NCI-H345 (cell line): ENCODE results near the gene SLC43A2.

Experiments used
- DNase-seq: peaks from one replicate; lab custom pipeline; 2025; lab: John Stamatoyannopoulos, UW

Gene SLC43A2

DNA sequence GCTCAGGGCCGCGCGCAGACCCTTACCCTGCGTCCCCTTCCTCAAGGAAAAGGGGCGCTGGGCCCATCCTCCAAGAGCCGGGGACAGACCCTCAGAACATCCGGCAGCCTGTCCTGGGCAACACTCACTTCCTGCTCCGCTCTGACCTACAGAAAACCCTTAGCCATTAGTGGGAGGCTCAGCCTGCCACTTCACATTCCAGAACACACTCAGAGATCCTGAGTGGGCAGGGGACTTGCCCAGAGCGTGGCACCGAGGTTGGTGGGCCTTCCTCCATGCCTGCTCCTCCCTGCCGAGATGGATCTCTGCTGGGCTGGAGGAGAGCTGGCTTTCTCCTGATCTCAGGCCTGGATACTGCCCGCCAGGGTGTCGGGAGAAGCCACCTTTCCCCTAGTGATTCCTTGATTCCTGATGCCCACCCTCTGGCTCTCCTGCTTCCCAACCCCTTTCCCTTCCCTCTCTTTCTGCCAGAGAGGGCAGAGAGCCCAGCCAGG is 15.4 kb upstream of the SLC43A2 start:
- no peak for DNase-seq

DNA sequence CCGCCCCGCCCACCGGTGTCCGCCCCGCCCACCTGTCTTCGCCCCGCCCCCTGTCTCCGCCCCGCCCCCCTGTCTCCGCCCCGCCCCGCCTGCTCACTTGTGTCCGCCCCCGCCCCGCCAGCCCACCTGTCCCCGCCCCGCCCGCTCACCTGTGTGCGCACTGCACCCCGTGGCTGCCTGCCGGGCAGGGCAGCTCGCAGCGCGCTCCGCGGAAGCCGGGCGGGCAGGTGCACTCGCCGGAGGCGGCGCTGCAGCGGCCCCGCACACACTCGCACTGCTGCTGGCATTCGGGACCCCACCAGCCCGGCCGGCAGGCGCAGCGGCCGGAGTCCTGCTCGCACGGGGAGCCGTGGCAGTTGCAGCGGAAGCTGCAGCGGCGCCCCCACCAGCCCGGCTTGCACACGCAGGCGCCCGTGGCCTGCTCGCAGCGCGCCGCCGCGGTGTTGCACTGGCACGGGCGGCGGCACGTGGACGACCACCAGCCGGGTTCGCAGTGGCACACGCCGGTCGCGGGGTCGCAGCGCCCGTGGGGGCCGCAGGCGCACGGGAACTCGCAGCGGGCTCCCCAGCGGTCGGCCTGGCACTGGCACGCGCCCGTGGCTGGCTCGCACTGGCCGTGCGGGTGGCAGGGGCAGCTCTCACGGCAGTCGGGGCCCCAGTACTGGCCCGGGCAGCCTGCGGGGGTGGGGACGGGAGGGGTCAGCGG is 14.8 kb upstream of the SLC43A2 start:
- DNase-seq, result peak; percentile 64

DNA sequence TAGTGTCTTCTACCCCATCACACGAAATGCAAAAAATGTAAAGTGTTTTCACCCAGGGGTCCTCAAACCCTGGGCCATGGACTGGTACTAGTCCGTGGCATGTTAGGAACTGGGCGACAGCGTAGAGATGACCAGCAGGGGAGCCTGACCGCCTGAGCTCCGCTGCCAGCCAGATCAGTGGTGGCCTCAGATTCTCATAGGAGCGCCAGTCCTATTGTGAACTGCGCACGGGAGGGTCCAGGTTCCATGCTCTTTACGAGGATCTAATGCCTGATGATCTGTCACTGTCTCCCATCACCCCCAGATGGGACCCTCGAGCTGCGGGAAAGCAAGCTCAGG is 12.4 kb upstream of the SLC43A2 start:
- DNase-seq, result no peak

DNA sequence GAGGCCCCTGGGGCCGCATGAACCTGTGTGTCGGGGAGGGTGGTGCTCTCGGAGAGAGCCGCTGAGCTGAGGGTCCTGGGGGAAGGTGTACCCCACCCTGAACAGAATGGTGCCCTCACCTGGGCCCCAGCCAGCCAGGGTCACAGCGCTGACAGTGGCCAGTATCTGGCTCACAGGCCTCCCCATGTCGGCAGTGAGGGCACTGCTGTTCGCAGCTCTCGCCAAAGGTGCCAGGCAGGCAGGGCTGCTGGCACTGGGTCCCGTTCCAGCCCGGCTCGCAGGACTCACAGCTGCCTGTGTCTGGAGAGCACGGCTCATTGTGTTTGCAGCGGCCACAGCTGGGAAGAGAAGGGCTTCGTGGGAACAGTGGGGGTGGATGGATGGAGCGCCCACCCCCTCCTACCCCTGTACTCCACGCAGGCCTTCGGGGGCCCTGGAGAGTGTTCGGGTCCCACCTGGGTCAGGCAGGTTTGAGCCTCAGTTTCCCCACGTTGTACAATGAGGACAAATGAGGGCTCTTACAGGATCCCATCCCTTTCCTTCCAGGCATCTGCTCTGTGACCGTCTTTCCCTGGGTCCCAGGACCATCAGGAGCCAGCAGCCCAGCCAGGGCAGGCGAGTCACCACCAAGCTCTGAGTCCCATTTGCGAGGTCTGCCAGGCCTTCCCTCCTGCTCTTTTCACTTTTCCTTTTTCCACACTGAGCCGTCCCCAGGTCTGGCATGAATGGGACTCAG is 11.9 kb upstream of the SLC43A2 start:
- no peak for DNase-seq

DNA sequence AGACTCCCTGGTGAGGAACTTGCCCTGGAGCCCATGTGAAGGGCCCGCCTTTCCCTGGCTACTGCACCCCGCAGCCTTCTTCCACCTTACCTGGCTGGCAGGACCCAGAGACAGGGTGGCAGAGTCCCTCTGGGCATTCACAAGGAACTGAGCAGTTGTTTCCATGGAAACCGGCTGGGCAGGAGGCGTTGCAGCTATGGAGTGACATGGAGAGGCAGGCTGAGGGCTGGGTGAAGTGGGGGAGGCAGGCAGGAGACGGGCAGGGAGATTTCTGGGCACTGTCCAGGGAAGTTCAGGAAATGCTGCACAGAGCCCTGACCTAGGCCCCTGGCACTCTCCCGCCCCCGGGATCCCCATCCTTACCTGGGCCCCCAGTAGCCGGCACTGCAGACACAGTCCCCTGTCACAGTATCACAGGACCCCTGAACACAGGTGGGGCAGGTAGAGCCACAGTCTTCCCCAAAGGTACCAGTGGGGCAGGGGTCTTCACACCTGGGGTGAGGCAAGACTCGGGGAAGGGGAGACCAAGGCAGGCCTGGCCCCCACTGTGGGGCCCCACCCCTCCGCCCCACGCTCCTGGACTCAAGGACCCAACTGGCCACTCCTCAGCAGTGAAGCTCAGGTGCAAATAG is 11.0 kb upstream of the SLC43A2 start:
- no peak for DNase-seq

DNA sequence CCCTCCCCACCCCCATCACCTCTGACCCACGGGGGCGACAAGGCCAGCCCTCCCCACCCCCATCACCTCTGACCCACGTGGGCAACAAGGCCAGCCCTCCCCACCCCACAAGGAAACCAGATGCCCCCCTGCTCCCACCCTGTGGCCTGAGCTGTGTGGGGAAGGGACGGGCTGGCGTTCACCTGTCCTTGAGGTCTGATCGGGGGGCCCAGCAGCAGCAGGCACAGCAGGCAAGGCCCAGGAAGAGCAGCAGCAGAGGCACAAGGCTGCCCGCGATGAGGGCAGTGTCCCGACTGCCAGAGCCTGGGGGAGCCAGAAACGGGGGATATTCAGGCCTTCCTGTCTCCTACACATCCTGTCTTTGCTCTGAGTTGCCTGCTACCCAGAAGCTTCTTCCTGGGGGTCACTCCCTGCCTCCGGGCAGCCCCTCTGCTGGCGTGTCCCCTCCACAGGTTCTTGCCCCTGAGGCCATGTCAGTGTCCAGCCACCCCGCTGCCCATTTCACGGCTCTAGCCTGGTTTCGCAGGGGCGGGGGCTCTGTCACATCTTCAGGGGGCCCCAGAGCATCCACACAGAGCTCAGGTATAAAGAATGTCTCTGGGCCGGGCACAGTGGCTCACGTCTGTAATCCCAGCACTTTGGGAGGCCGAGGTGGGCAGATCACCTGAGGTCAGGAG is 10.1 kb upstream of the SLC43A2 start:
- no peak for DNase-seq

DNA sequence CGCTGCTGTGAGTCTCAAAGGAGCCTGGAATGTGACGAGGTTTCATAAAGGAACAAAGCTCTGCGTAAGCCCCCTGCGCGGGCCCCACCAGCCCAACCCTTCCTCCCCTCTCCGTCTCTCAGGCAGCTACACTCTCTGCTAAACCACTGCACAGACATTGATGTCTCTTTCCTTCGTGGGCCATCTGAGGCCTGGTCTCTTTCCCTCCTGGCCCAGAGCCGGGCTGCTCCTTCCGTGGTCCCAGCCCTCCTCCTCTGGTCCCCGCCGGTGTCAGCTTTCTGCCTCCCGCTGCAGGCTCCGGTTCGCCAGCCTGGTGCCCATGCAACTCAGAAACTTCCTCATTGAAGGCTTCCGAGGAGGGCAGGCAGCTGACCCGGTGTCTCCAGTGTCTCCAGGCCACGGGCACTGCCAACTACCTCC is 9.5 kb upstream of the SLC43A2 start:
- no peak for DNase-seq

DNA sequence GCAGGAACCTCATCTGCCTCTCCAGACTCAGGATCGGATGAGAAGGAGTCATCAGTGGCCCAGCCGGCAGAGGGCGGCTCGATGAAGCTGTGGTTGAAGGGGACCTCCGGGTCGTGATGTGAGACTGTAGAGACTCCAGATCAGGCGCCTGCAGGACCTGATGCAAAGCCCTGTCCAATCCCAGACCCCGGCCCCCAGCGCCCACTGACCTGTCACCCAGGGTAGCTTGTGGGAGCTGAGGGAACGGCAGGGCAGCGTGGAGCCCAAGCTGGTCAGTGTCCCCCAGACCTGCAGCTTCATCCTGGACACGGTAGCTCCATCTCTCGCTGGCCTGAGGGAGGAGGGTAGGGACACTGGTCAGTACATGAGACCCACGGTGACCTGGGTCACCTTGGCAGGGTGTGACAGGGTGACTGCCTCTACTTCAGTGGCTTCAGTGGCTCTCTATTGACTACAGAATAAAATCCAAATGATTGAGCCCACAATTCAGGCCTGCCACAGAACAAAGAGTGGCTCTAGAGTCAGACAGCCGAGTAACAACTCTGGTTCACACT is 8.2 kb upstream of the SLC43A2 start:
- no peak for DNase-seq

DNA sequence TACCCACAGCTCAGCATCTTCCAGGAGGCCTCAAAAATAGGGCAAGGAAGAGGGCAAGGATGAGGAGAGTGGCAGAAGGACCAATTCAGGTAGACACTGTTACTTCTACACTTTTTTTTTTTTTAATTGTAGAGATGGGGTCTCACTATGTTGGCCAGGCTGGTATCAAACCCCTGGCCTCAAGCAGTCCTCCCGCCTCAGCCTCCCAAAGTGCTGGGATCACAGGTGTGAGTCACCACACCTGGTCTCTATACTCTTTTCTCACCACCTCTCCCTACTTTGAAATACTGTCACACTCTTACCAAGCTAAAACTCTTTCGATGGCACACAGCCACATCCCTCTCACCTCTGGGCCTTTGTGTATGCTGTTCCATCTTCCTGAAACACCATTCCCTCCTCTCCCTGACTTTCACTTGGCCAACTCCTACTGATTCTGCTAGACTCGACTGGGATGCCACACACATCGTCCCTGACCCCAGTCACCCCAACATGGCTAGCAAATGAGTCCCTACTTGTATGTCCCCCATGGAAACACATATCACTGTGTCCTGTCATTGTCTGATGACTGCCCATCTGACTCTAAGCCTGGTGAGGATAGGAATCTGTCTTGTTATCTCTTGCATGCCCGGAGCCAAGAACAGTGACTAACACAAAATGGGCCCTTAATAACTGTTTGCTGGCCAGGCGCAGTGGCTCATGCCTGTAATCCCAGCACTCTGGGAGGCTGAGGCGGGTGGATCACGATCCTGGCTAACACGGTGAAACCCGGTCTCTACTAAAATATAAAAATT is 7.2 kb upstream of the SLC43A2 start:
- no peak for DNase-seq

DNA sequence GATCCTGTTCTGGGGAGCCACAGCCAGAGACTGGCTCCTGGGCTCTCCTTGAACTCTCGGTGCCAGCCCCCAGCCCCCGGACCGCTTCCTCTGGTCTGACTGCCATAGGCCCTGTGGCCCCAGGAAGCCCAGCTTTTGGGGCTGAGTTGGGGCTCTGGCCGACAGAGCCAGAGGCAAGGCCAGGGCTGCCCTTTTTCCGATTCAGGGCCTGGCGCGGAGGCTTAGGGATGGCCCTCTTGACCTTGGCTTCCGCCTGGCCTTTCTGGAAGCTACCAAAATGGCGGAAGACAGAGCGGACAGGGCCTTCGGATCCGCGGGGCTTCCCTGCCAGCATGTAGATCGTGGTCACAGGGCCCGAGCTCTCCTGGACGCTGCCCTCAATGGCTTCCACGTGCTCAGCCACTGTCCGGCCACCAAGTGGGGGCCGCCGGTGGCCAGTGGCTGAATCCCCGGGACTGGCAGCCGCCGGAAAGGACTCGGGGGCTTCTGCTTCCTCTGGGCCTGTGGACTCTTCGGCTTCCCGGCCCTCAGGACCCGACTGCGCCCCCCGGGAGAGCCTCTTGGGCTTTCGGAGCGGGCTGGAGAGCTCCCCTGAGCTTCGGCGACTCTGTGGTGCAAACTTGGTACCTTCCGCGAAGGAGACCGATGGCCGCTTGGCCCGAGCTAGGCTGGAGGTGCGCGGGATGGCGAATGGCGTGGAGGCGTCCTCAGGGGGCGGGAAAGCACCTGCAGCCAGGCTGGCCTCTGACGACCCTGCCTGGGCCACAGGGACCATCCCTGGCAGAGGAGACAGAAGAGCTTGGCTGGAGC is 6.4 kb upstream of the SLC43A2 start:
- DNase-seq, result no peak

DNA sequence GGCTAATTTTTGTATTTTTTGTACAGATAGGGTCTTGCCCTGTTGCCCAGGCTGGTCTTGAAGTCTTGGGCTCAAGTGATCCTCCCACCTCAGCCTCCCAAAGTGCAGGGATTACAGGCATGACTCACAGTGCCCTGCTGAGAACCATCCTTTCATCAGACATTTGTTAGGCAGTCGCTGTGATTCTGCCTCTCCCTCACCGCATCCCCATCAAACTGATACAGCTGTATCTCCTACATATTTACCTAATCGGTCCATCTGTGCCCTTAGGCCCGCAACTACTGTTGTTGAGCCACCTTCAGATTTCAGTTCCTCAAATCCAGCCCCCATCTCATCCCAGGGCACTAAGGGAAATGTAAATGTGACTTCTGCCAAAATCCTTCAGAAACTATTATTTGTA is 2.0 kb upstream of the SLC43A2 start:
- no peak for DNase-seq

DNA sequence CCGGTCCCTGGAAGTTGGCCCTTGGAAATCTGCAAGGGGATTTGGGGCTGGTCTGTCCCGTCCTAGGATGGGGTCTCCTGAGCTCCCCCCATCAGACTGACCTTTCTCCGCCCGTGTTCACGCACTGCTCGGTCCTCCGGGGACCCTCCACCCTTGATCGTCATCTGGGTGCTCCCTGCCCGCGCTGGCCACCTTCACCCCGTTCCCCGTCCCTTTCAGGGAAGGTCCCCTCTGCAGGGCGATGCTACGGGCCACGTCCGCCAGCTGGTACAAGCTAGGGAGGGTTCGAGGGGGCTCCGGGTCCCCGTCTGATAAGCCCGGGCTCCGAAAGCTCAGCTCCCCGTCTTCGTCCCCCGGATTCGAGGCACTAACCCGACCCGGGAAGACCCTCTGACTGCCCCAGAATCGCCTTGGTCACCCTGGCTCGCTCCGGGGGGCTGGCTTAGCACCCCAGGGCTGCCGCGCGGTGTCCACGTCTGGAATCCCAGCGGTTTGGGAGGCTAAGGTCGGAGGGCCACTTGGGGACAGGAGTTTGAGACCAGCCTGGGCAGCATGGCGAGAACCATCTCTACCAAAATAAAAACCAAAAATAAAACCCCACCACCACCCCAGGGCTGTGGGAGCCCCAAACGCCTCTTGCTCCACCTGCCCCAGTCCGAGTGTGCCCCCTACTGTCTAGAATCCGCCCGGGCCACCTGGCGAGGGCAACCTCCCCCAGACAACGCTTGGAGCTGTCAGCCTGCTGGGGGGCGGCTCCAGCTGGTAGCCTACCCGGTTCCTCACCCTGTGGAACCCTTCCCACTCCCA is 1.1 kb upstream of the SLC43A2 start:
- peak; percentile 40 for DNase-seq

DNA sequence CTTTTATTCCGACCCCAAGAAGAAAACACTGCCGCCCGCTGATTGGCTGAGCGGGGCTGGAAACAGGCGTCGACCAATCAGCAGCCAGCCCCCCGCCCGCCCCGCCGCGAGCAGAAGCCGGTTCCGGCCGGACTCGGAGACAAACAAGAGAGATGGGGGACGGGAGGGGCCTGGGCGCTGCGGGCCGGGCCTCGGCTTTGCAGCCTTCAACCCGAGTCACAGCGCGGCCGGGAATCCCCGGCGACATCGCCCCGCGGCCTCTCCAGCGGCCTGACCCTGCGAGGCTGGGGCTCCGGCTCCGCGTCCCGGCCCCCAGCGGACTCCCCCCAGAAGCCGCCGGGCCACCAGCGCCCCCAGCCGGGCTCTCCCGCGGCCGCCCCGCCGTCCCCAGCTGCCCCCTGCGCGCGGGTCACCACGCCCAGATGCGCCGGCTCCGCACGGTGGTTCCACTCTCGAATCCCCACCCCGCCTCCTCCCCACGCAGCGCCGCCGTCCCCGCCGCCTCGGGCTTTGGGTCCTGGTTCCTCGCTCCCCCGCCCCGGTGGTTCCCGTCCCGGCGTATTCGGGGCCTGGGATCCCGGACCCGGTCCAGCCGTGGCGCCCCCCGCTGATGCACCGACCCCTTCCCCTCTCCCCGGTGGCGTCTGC is 346 bp upstream of the SLC43A2 start:
- DNase-seq, result peak; percentile 92

DNA sequence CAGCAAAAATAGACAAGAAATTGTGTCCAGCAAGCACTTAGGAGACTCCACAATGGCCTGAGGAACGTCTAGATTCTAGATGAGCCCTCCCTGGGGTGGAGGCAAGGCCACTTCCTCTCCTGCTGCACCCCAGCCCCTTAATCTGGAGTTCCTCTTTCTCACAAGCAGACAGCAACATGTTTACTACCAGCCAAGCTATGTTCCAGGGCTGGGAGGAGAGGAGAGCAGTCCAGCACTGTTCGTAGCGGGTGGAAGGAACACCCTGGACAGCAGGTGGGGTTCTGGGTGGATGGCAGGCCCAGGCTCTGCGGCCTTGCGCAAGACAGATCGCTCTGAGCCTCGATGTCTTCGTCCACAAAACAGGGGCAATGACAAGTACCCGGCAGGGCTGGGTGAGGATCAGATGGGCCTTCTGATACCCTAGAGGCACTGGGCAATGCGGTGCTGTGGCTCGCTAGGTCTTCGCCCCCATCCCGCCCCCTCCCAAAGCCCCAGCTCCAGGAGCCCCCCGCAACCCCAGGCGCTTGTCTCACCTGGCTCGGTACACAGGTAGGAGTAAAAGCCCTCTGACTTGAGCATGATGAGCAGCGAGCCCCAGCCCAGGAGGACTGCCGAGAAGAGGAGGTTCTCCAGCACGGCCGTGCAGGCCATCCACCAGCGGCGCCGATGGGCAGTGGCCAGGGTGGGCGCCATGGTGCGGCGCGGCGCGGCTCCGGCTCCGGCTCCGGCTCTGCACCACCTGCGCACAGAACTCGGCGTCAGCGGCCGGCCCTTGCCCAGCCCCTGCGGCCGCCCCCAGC is 1.3 kb downstream of the SLC43A2 start:
- DNase-seq, result no peak

DNA sequence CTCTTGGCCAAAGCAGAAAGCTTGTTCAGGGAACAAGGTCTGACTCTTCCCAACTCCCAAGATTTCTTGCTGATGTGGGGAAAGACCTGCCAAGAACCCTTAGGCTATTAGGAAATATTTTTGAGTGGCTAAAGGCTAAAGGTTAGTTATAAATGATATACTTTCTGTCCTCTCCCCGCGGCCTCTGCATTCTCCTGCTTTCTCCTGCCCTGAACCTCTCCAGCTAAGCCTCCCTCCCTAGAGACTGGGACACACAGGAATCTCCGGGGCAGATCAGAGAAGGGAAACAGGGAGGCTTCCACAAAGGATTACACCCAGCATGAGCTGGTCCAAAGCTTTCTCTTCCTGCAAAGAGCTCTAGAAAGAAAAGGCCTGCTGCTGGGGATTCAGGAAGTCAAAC is 2.3 kb downstream of the SLC43A2 start:
- no peak for DNase-seq

DNA sequence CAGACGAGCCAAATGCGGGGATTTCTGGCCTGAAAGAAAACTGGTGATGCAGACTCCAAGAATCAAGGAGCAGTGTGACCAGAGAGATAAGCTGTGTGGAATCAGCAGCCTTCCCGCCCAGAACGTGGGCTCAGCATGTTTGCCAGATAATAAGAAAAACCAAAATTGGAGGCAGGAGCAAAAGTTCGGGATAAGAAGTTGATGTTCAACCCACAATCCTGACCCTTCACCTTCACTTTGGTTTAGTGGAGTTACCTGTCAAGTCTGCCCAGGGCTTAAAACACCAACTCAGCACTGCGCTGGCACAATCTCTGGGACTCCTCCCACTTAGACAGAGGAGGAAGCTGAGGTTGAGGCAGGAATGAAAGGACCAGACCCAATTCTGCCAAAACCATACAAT is 3.1 kb downstream of the SLC43A2 start:
- DNase-seq, result no peak

DNA sequence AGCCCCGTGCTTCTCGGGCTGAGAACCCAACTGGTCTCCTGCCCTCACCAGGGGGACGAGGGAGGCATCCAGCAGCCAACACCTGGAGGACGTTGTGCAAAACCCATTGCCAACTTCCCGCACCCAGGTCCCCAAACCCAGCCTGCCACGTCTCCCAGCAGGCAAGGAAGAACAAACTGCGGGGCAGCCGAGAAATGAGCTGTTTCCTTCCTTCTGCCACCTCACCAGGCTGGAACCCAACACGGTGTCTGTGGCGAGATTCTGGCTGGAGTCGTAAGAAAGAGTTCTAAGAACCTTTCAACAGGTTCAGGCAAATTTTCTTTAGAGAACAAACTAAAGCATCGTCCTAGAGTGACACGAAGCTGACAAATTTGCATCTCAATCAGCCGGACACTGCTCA is 3.6 kb downstream of the SLC43A2 start:
- DNase-seq, result no peak

DNA sequence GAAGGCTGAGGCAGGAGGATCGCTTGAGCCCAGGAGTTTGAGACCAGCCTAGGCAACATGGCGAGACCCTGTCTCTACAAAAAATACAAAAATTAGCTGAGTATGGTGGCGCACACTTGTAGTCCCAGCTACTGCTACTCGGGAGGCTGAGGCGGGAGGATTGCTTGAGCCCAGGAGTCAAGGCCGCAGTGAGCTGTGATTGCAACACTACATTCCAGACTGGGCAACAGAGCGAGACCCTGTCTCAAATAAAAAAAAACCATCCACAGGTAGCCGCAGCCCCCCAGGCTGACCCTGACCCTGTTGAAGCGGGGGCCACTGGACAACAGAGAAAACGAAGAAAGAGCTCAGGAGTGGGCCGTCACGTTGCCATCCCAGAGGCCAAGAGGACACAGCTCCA is 4.0 kb downstream of the SLC43A2 start:
- DNase-seq, result no peak
